DOHH2 (cell line): Measurements from ENCODE around the gene CPSF4L.

ENCODE experiments used
- H3F3A ChIP-seq: fragments of 200-600 bp; sonication (generic), shearing (Covaris generic); 2 replicates; pipeline ENCODE4 v1.6.0; 2016; ENCODE audit warnings: antibody characterized with exemption, mild to moderate bottlenecking; ENCODE audit not compliant: control insufficient read depth, insufficient read depth
- H3K27ac ChIP-seq: fragments of 200-600 bp; sonication (generic); 2 replicates; pipeline ENCODE4 v1.5.1; 2014; ENCODE audit warnings: low read depth, mild to moderate bottlenecking, low read length, moderate library complexity
- H3K27me3 ChIP-seq: fragments of 200-600 bp; sonication (generic); 2 replicates; pipeline ENCODE4 v1.6.1; 2014; ENCODE audit warnings: mild to moderate bottlenecking, low read length, mixed read lengths; ENCODE audit not compliant: control insufficient read depth
- H3K36me3 ChIP-seq: fragments of 200-600 bp; sonication (generic); 2 replicates; pipeline ENCODE4 v1.6.1; 2014; ENCODE audit warnings: mild to moderate bottlenecking, low read length, moderate library complexity, mixed read lengths; ENCODE audit not compliant: control insufficient read depth
- H3K4me1 ChIP-seq: fragments of 200-600 bp; sonication (generic); 2 replicates; pipeline ENCODE4 v1.6.1; 2014; ENCODE audit warnings: mild to moderate bottlenecking, low read length, mixed read lengths; ENCODE audit not compliant: control insufficient read depth
- H3K4me2 ChIP-seq: fragments of 200-600 bp; sonication (generic); 2 replicates; pipeline ENCODE4 v1.6.0; 2014; ENCODE audit warnings: mild to moderate bottlenecking, low read length, moderate library complexity
- H3K4me3 ChIP-seq: fragments of 200-600 bp; sonication (generic); 2 replicates; pipeline ENCODE4 v1.5.1; 2014; ENCODE audit warnings: mild to moderate bottlenecking, low read length, mixed read lengths
- H3K79me2 ChIP-seq: fragments of 200-600 bp; sonication (generic); 2 replicates; pipeline ENCODE4 v1.6.1; 2014; ENCODE audit warnings: mild to moderate bottlenecking, low read length, mixed read lengths; ENCODE audit not compliant: control insufficient read depth
- H3K9me2 ChIP-seq: fragments of 200-600 bp; sonication (generic); replicated peaks from 2 replicates; pipeline ENCODE4 v1.6.1; 2014; ENCODE audit warnings: mild to moderate bottlenecking, low read length, mixed read lengths; ENCODE audit not compliant: control insufficient read depth
- H3K9me3 ChIP-seq: fragments of 200-600 bp; sonication (generic); 2 replicates; pipeline ENCODE4 v1.6.1; 2014; ENCODE audit warnings: antibody characterized with exemption, low read length, mixed read lengths; ENCODE audit not compliant: control insufficient read depth, insufficient read depth
- H4K20me1 ChIP-seq: fragments of 200-600 bp; sonication (generic); 2 replicates; pipeline ENCODE4 v1.6.0; 2014; ENCODE audit warnings: low read depth, mild to moderate bottlenecking, antibody characterized with exemption, low read length, moderate library complexity; ENCODE audit not compliant: control insufficient read depth, insufficient read depth
- CTCF ChIP-seq: fragments of 200-600 bp; sonication (generic); IDR thresholded peaks from one replicate; pipeline ENCODE4 v1.5.1; 2014; ENCODE audit warnings: antibody characterized with exemption, mild to moderate bottlenecking, low read depth, low read length; ENCODE audit not compliant: poor library complexity, severe bottlenecking
- EZH2phosphoT487 ChIP-seq: fragments of 200-600 bp; sonication (generic); IDR thresholded peaks from 2 replicates; pipeline ENCODE4 v1.6.1; 2017; ENCODE audit warnings: borderline replicate concordance, mild to moderate bottlenecking, antibody characterized with exemption, low read length, moderate library complexity, mixed read lengths

Gene CPSF4L

GRCh38 chr17:73231395-73231794 lies 30.3 kb downstream of the CPSF4L start:
- Histone ChIP-seq H3K9me2 (no peaks in the 10 kb centered on the region), H3K27ac (peak overlapping the region; percentile 50), H3F3A (no peaks in the 10 kb centered on the region), H3K9me3 (no peaks in the 10 kb centered on the region), H3K4me3 (peak overlapping the region; percentile 100), H3K36me3 (peaks cover 59% of the 10 kb centered on the region), H3K4me1 (peaks cover 48% of the 10 kb centered on the region), H4K20me1 (peaks cover 20% of the 10 kb centered on the region), H3K27me3 (no peaks in the 10 kb centered on the region), H3K79me2 (peaks cover 93% of the 10 kb centered on the region), H3K4me2 (peak overlapping the region; percentile 99)
- TF ChIP-seq CTCF (no peak), EZH2phosphoT487 (no peak)

- Histone ChIP-seq H3K27ac (no peak overlapping the region), H3K27me3 (no peaks in the 10 kb centered on the region), H3K9me2 (no peaks in the 10 kb centered on the region), H3K4me2 (peak overlapping the region; percentile 99; the same call in 1 of the 2 replicates), H4K20me1 (peaks cover 22% of the 10 kb centered on the region), H3K79me2 (peaks cover 90% of the 10 kb centered on the region), H3K4me3 (no peak overlapping the region), H3K4me1 (peaks cover 44% of the 10 kb centered on the region), H3K36me3 (peaks cover 51% of the 10 kb centered on the region), H3F3A (no peaks in the 10 kb centered on the region), H3K9me3 (no peaks in the 10 kb centered on the region)
- no peak for TF ChIP-seq CTCF
- no peak for TF ChIP-seq EZH2phosphoT487
Measured at GRCh38 chr17:73230088-73230487, 31.6 kb downstream of the CPSF4L start.

- no peaks in the 10 kb centered on the region for H3F3A ChIP-seq
- H3K27ac ChIP-seq: no peak overlapping the region
- H3K9me2 ChIP-seq: no peaks in the 10 kb centered on the region
- H3K4me1 ChIP-seq: peaks cover 41% of the 10 kb centered on the region
- peaks cover 22% of the 10 kb centered on the region for H4K20me1 ChIP-seq
- no peak overlapping the region for H3K4me3 ChIP-seq
- no peaks in the 10 kb centered on the region for H3K9me3 ChIP-seq
- H3K27me3 ChIP-seq: no peaks in the 10 kb centered on the region
- TF ChIP-seq CTCF (no peak), EZH2phosphoT487 (no peak)
- H3K79me2 ChIP-seq: peaks cover 88% of the 10 kb centered on the region
- H3K36me3 ChIP-seq: peaks cover 40% of the 10 kb centered on the region
- H3K4me2 ChIP-seq: peak overlapping the region; percentile 7; the same call in 1 of the 2 replicates
Measured at GRCh38 chr17:73228748-73229236, 32.9 kb downstream of the CPSF4L start.

GRCh38 chr17:73227944-73228343 lies 33.7 kb downstream of the CPSF4L start:
- Histone ChIP-seq H3K27ac (no peak overlapping the region), H3K27me3 (no peaks in the 10 kb centered on the region), H3K4me3 (no peak overlapping the region), H3K9me3 (no peaks in the 10 kb centered on the region), H3K4me1 (peaks cover 33% of the 10 kb centered on the region), H4K20me1 (peaks cover 18% of the 10 kb centered on the region), H3K79me2 (peaks cover 86% of the 10 kb centered on the region), H3K9me2 (no peaks in the 10 kb centered on the region), H3K4me2 (peak overlapping the region; percentile 2; the same call in 1 of the 2 replicates), H3K36me3 (peaks cover 39% of the 10 kb centered on the region), H3F3A (no peaks in the 10 kb centered on the region)
- no peak for TF ChIP-seq EZH2phosphoT487
